ENCODE measurements around the gene CYFIP2. TPM values are rescaled to one million over a fixed set of nuclear protein-coding genes. Genes with fewer than 3 reads are reported as not detected.

Gene CYFIP2
- total RNA-seq, 1 donor from 2014 or later: 36.6 TPM

- intact Hi-C loops (cut with DNase I): no loop called here
- ATAC-seq: no peak
- no peak for DNase-seq
- no peak overlapping the region for H3K4me3 ChIP-seq
- peaks cover 13% of the 10 kb centered on the region for H3K36me3 ChIP-seq
- no peaks in the 10 kb centered on the region for H3K4me1 ChIP-seq
- no peaks in the 10 kb centered on the region for H3K9me3 ChIP-seq
- H3K27ac ChIP-seq: no peak overlapping the region
- H3K27me3 ChIP-seq (ENCODE audit: low read depth): no peaks in the 10 kb centered on the region
- no peak for TF ChIP-seq CTCF (IDR thresholded peaks at IDR 0.05)
Measured at GRCh38 chr5:157370967-157371366, 105.0 kb downstream of the CYFIP2 start.

- ATAC-seq (no peak), DNase-seq (no peak)
- Histone ChIP-seq H3K4me3 (no peak overlapping the region), H3K27ac (no peak overlapping the region), H3K9me3 (no peaks in the 10 kb centered on the region), H3K36me3 (peaks cover 12% of the 10 kb centered on the region), H3K4me1 (no peaks in the 10 kb centered on the region), H3K27me3 (ENCODE audit: low read depth) (no peaks in the 10 kb centered on the region)
- no peak for TF ChIP-seq CTCF (IDR thresholded peaks at IDR 0.05)
- intact Hi-C loops (cut with DNase I): no loop called here
Measured at GRCh38 chr5:157371655-157372471, 105.9 kb downstream of the CYFIP2 start.

- Histone ChIP-seq H3K27ac (no peak overlapping the region), H3K27me3 (ENCODE audit: low read depth) (no peaks in the 10 kb centered on the region), H3K9me3 (no peaks in the 10 kb centered on the region), H3K4me1 (no peaks in the 10 kb centered on the region), H3K4me3 (no peak overlapping the region), H3K36me3 (peaks cover 7% of the 10 kb centered on the region)
- ATAC-seq (no peak), DNase-seq (no peak)
- intact Hi-C loops (cut with DNase I): no loop called here
- no peak for TF ChIP-seq CTCF (IDR thresholded peaks at IDR 0.05)
Measured at GRCh38 chr5:157372472-157372822, 106.5 kb downstream of the CYFIP2 start.

- H3K27me3 ChIP-seq (ENCODE audit: low read depth): no peaks in the 10 kb centered on the region
- peaks cover 20% of the 10 kb centered on the region for H3K36me3 ChIP-seq
- H3K4me3 ChIP-seq: no peak overlapping the region
- no peaks in the 10 kb centered on the region for H3K4me1 ChIP-seq
- no peak for DNase-seq
- H3K9me3 ChIP-seq: no peaks in the 10 kb centered on the region
- no peak overlapping the region for H3K27ac ChIP-seq
- no peak for TF ChIP-seq CTCF (IDR thresholded peaks at IDR 0.05)
- ATAC-seq: no peak
- intact Hi-C loops (cut with DNase I): no loop called here
Measured at GRCh38 chr5:157378509-157378908, 112.6 kb downstream of the CYFIP2 start.

- intact Hi-C loops (cut with DNase I): no loop called here
- H3K36me3 ChIP-seq: peaks cover 25% of the 10 kb centered on the region
- H3K27ac ChIP-seq: no peak overlapping the region
Measured at GRCh38 chr5:157379983-157380382, 114.1 kb downstream of the CYFIP2 start.

More at GRCh38 chr5:157379983-157380382, 114.1 kb downstream of the CYFIP2 start:
- no peak overlapping the region for H3K4me3 ChIP-seq
- H3K4me1 ChIP-seq: no peaks in the 10 kb centered on the region
- no peaks in the 10 kb centered on the region for H3K9me3 ChIP-seq
- no peaks in the 10 kb centered on the region for H3K27me3 ChIP-seq (ENCODE audit: low read depth)
- DNase-seq (no peak), ATAC-seq (no peak)
- no peak for TF ChIP-seq CTCF (IDR thresholded peaks at IDR 0.05)

Data from lower lobe of right lung (tissue), 2 donors.